GM12878 (cell line): ENCODE results near the gene MMP24. TPM values are rescaled to one million over a fixed set of nuclear protein-coding genes. Genes with fewer than 3 reads are reported as not detected.

Source experiments
- ATAC-seq: fragments of 200-7000 bp; cut with Tn5 transposase; 3 replicates; pipeline ENCODE4 v1.9.1; 2020; ENCODE audit warnings: mild to moderate bottlenecking, moderate library complexity
- BruUV-seq: library from RNA; stranded (reverse); fragments of 400-500 nt; replicated peaks from 2 replicates; lab custom pipeline; 2021; lab: Mats Ljungman, UMichigan
- CTCF ChIA-PET: fragments of 300-600 bp; sonication (Branson Sonifier 250); formaldehyde crosslinking; extraction: SDS; loops from one replicate; lab custom pipeline; 2021; ENCODE audit warnings: inconsistent platforms; lab: Yijun Ruan, JAX
- POLR2A ChIA-PET: fragments of 350-600 bp; formaldehyde crosslinking; extraction: SDS; loops from one replicate; lab custom pipeline; 2021; ENCODE audit warnings: inconsistent platforms; lab: Charles Lee
- RAD21 ChIA-PET: fragments of 300-600 bp; sonication (Branson Sonifier 250); formaldehyde crosslinking; loops from one replicate; lab custom pipeline; 2023; ENCODE audit warnings: antibody characterized with exemption; ENCODE audit not compliant: unreplicated experiment; lab: Charles Lee
- SMC1A ChIA-PET: fragments of 300-600 bp; sonication (Branson Sonifier 250); formaldehyde crosslinking; loops from one replicate; lab custom pipeline; 2023; ENCODE audit not compliant: unreplicated experiment, uncharacterized antibody; lab: Charles Lee
- DNase-seq: peaks from one replicate; pipeline ENCODE4 v3.0.0-alpha.2; 2011; ENCODE audit warnings: low read depth, low spot score
- FAIRE-seq: peaks from 3 replicates; lab custom pipeline; 2011; peaks lifted over from hg19 to GRCh38; lab: Jason Lieb, UNC
- H2AFZ ChIP-seq: 2 replicates; pipeline ENCODE4 v1.6.0; 2011; ENCODE audit warnings: low read depth, low read length, control low read depth; ENCODE audit not compliant: control insufficient read depth
- H3K27ac ChIP-seq: 2 replicates; pipeline ENCODE4 v1.5.1; 2011; ENCODE audit warnings: control low read depth; ENCODE audit not compliant: control insufficient read depth, insufficient read depth
- H3K27me3 ChIP-seq, 2 experiments: replicated peaks in 1 of 2; 2 replicates each; pipeline versions ENCODE4 v1.6.0 to v1.6.1; 2011; ENCODE audit warnings: low read length in 1 of 2; ENCODE audit not compliant: control insufficient read depth in 2 of 2, insufficient read depth in 2 of 2
- H3K36me3 ChIP-seq, 2 experiments: 2 replicates each; pipeline ENCODE4 v1.5.1; 2011; ENCODE audit warnings: low read length in 1 of 2; ENCODE audit not compliant: control insufficient read depth in 2 of 2, insufficient read depth in 2 of 2
- H3K4me1 ChIP-seq: 2 replicates; pipeline ENCODE4 v1.6.1; 2011; ENCODE audit warnings: mild to moderate bottlenecking, low read length, moderate library complexity, mixed read lengths; ENCODE audit not compliant: control insufficient read depth, insufficient read depth
- H3K4me2 ChIP-seq: 2 replicates; pipeline ENCODE4 v1.6.0; 2011; ENCODE audit warnings: control low read depth; ENCODE audit not compliant: control insufficient read depth, insufficient read depth
- H3K4me3 ChIP-seq: fragments of 200-600 bp; sonication (generic); 2 replicates; pipeline ENCODE4 v1.5.1; 2016
- H3K79me2 ChIP-seq: 2 replicates; pipeline ENCODE4 v1.6.0; 2011; ENCODE audit warnings: low read length; ENCODE audit not compliant: control insufficient read depth, insufficient read depth
- H3K9ac ChIP-seq: 2 replicates; pipeline ENCODE4 v1.8.0; 2011; ENCODE audit warnings: low read length, control low read depth, mixed read lengths; ENCODE audit not compliant: control insufficient read depth, insufficient read depth
- H3K9me3 ChIP-seq: replicated peaks from 3 replicates; pipeline ENCODE4 v1.5.1; 2011; ENCODE audit warnings: mild to moderate bottlenecking, low read length; ENCODE audit not compliant: control insufficient read depth, insufficient read depth
- H4K20me1 ChIP-seq: 2 replicates; pipeline ENCODE4 v1.6.0; 2011; ENCODE audit not compliant: control insufficient read depth, insufficient read depth
- HDAC2 ChIP-seq: fragments of 200-600 bp; sonication (generic); IDR thresholded peaks from 2 replicates; pipeline ENCODE4 v1.6.1; 2017
- IRF4 ChIP-seq: IDR thresholded peaks from 2 replicates; pipeline ENCODE4 v1.6.1; 2011; ENCODE audit warnings: low read depth, low read length
- NFYA ChIP-seq: IDR thresholded peaks from 2 replicates; pipeline ENCODE4 v1.6.1; 2011; ENCODE audit warnings: low read depth, mild to moderate bottlenecking, low read length, improper control_type of control experiment, borderline replicate concordance
- RELB ChIP-seq: fragments of 450-650 bp; IDR thresholded peaks from 2 replicates; pipeline ENCODE4 v1.6.1; 2017; ENCODE audit warnings: low read depth, mild to moderate bottlenecking, moderate library complexity
- ZNF24 ChIP-seq: fragments of 450-650 bp; IDR thresholded peaks from 2 replicates; pipeline ENCODE4 v1.6.1; 2017; ENCODE audit warnings: antibody characterized with exemption, mild to moderate bottlenecking
- WGBS: methylation state at CpG from one replicate; pipeline ENCODE4 v1.1.6; 2016; ENCODE audit warnings: low lambda C conversion rate; ENCODE audit not compliant: insufficient replicate concordance, insufficient coverage; ENCODE audit errors: missing lambda C conversion rate; 5-methylcytosine and 5-hydroxymethylcytosine counted together
- in situ Hi-C: fragments of 300-500 bp; cut with MboI; formaldehyde crosslinking; loops from 9 replicates; pipeline ENCODE4 v1.14.3; 2018; ENCODE audit warnings: mixed read lengths
- intact Hi-C: fragments of 100-400 bp; cut with micrococcal nuclease; formaldehyde crosslinking; loops from one replicate; pipeline ENCODE4 v1.14.2; 2022; ENCODE audit not compliant: unreplicated experiment
- polyA plus RNA-seq, 11 experiments: library from polyadenylated mRNA; depleted of rRNA in 4 of 11; unstranded in 6 of 11; stranded (reverse) in 5 of 11; fragments of >200 nt; fragmentation: Nextera tagmentation in 4 of 11; fragmentation: Illumina TruSeq in 1 of 11; extraction: Ambion mirVana in 4 of 11; extraction: Trizol in 1 of 11; gene quantifications; 1 replicate in 1 of 11; 2 replicates in 10 of 11; pipeline versions ENCODE4 v1.2.1 to v1.2.3, GENCODE V29; 2011 to 2016; ENCODE audit warnings: inconsistent platforms in 2 of 11, missing spikeins in 2 of 11, low read depth in 1 of 11
- total RNA-seq, 4 experiments: library from RNA; depleted of rRNA in 3 of 4; stranded (reverse); fragments of >200 nt in 3 of 4; fragmentation: Illumina TruSeq in 1 of 4; extraction: Trizol in 1 of 4; gene quantifications; 2 replicates each; pipeline versions ENCODE4 v1.2.1 to v1.2.3, GENCODE V29; 2013 to 2021
- TF ChIP-seq, protein P1 (sequence below): fragments of 450-650 bp; IDR thresholded peaks from 2 replicates; pipeline ENCODE4 v1.6.1; 2018; ENCODE audit warnings: mild to moderate bottlenecking, low read depth, moderate library complexity; ENCODE audit not compliant: partially characterized antibody

Gene MMP24
- total and polyA plus RNA-seq, 10 of the 15 experiments (the other 5 are each of a cell fraction or from before 2014, with no cell fraction given): 0.01 to 0.11 (median 0.04) TPM; not detected in 5

GRCh38 chr20:35317416-35318210 is 91.1 kb downstream of the MMP24 start (continued):
- TF ChIP-seq, protein P1, sequence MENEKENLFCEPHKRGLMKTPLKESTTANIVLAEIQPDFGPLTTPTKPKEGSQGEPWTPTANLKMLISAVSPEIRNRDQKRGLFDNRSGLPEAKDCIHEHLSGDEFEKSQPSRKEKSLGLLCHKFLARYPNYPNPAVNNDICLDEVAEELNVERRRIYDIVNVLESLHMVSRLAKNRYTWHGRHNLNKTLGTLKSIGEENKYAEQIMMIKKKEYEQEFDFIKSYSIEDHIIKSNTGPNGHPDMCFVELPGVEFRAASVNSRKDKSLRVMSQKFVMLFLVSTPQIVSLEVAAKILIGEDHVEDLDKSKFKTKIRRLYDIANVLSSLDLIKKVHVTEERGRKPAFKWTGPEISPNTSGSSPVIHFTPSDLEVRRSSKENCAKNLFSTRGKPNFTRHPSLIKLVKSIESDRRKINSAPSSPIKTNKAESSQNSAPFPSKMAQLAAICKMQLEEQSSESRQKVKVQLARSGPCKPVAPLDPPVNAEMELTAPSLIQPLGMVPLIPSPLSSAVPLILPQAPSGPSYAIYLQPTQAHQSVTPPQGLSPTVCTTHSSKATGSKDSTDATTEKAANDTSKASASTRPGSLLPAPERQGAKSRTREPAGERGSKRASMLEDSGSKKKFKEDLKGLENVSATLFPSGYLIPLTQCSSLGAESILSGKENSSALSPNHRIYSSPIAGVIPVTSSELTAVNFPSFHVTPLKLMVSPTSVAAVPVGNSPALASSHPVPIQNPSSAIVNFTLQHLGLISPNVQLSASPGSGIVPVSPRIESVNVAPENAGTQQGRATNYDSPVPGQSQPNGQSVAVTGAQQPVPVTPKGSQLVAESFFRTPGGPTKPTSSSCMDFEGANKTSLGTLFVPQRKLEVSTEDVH: no peak
- TF ChIP-seq ZNF24 (no peak), IRF4 (no peak)

- ChIA-PET RAD21 (no interaction called here), SMC1A (interaction anchor here (0.6 kb wide), 1 partner anchor 117 kb away, joined by 3 read pairs; no protein-coding TSS in a partner anchor), CTCF (interaction anchor here (1.1 to 2.6 kb wide), 3 partner anchors 11 to 128 kb away, joined by 5 to 13 read pairs (median 6); no protein-coding TSS in a partner anchor), POLR2A (no interaction called here)
- TF ChIP-seq HDAC2 (no peak), NFYA (no peak), RELB (no peak)
- intact Hi-C loops: no loop called here
- BruUV-seq: no TSS peak
- H4K20me1 ChIP-seq: no peaks in the 10 kb centered on the region
- in situ Hi-C loops: no loop called here
- no peak overlapping the region for H3K27ac ChIP-seq
- no peaks in the 10 kb centered on the region for H3K79me2 ChIP-seq
- peaks cover 0 to 2% of the 10 kb centered on the region in 2 experiments; a peak in 1 of 4 replicates for H3K36me3 ChIP-seq
- no peaks in the 10 kb centered on the region for H3K9me3 ChIP-seq
- FAIRE-seq (no peak), DNase-seq (no peak), ATAC-seq (no peak)
- H3K4me1 ChIP-seq: no peaks in the 10 kb centered on the region
- H3K9ac ChIP-seq: no peak overlapping the region
- no peaks in the 10 kb centered on the region for H3K27me3 ChIP-seq
- H3K4me2 ChIP-seq: no peak overlapping the region
- 76% methylated on average over 6 of the region's 6 CpGs for WGBS
- no peak overlapping the region for H2AFZ ChIP-seq
- no peak overlapping the region for H3K4me3 ChIP-seq
Measured at GRCh38 chr20:35318502-35319157, 92.1 kb downstream of the MMP24 start.
